SU-DHL-6 (cell line): ENCODE data around the gene CSNK2B.

Experiments used
- H2AFZ ChIP-seq: fragments of 200-600 bp; sonication (generic); 2 replicates; pipeline ENCODE4 v1.6.1; 2014; ENCODE audit warnings: low read depth, mild to moderate bottlenecking, moderate library complexity, mixed read lengths, antibody characterized with exemption, low read length; ENCODE audit not compliant: severe bottlenecking
- H3F3A ChIP-seq: fragments of 200-600 bp; shearing (Covaris generic); 2 replicates; pipeline ENCODE4 v1.6.0; 2016; ENCODE audit warnings: antibody characterized with exemption, mild to moderate bottlenecking; ENCODE audit not compliant: insufficient read depth
- H3K27ac ChIP-seq: fragments of 200-600 bp; sonication (generic); 2 replicates; pipeline ENCODE4 v1.5.1; 2016; ENCODE audit warnings: low read depth, mild to moderate bottlenecking, low read length, moderate library complexity, mixed read lengths
- H3K27me3 ChIP-seq: fragments of 200-600 bp; sonication (generic), shearing (Covaris generic); 2 replicates; pipeline ENCODE4 v1.6.0; 2014; ENCODE audit warnings: mild to moderate bottlenecking, low read length
- H3K36me3 ChIP-seq: fragments of 200-600 bp; sonication (generic); 2 replicates; pipeline ENCODE4 v1.6.1; 2014; ENCODE audit warnings: mild to moderate bottlenecking, low read length, mixed read lengths
- H3K4me2 ChIP-seq: fragments of 300-600, 200-600 bp; shearing (Covaris generic), sonication (generic); 2 replicates; pipeline ENCODE4 v1.6.0; 2014; ENCODE audit warnings: low read length, low read depth, mild to moderate bottlenecking; ENCODE audit not compliant: poor library complexity, severe bottlenecking
- H3K4me3 ChIP-seq: fragments of 200-600 bp; sonication (generic); 2 replicates; pipeline ENCODE4 v1.5.1; 2014; ENCODE audit warnings: antibody characterized with exemption, low read length, mild to moderate bottlenecking, mixed read lengths; ENCODE audit not compliant: insufficient read depth, poor library complexity, severe bottlenecking
- H3K79me2 ChIP-seq: fragments of 200-600 bp; sonication (generic); 2 replicates; pipeline ENCODE4 v1.6.1; 2014; ENCODE audit warnings: mild to moderate bottlenecking, low read length, moderate library complexity; ENCODE audit not compliant: insufficient read depth
- H3K9ac ChIP-seq: fragments of 200-600 bp; sonication (generic); 2 replicates; pipeline ENCODE4 v1.7.0; 2014; ENCODE audit warnings: mild to moderate bottlenecking, low read length
- H3K9me2 ChIP-seq: fragments of 200-600 bp; sonication (generic); replicated peaks from 2 replicates; pipeline ENCODE4 v1.6.1; 2014; ENCODE audit warnings: low read length; ENCODE audit not compliant: insufficient read depth
- H3K9me3 ChIP-seq: fragments of 200-600 bp; sonication (generic); 2 replicates; pipeline ENCODE4 v1.6.1; 2014; ENCODE audit warnings: low read length, mixed read lengths; ENCODE audit not compliant: insufficient read depth
- H4K20me1 ChIP-seq: fragments of 200-600 bp; sonication (generic); 2 replicates; pipeline ENCODE4 v1.6.1; 2014; ENCODE audit warnings: low read depth, mild to moderate bottlenecking, antibody characterized with exemption, low read length, moderate library complexity, mixed read lengths
- CTCF ChIP-seq: fragments of 200-600 bp; sonication (generic); IDR thresholded peaks from one replicate; pipeline ENCODE4 v1.5.1; 2017; ENCODE audit warnings: antibody characterized with exemption, mild to moderate bottlenecking, low read length, moderate library complexity; ENCODE audit not compliant: insufficient read depth, poor library complexity, severe bottlenecking
- EZH2phosphoT487 ChIP-seq: fragments of 200-600 bp; sonication (generic), shearing (Covaris generic); conservative IDR thresholded peaks from 2 replicates; pipeline ENCODE4 v1.6.1; 2018; ENCODE audit warnings: mild to moderate bottlenecking, antibody characterized with exemption, low read length, moderate library complexity, mixed read lengths

CSNK2B gene

GRCh38 chr6:31622684-31623091 is 43.2 kb upstream of the CSNK2B start:
- H3K27ac ChIP-seq: no peak overlapping the region

GRCh38 chr6:31624070-31624469 is 41.8 kb upstream of the CSNK2B start:
- H3K4me2 ChIP-seq: no peak overlapping the region
- H3K79me2 ChIP-seq: peaks cover 61% of the 10 kb centered on the region
- no peak for TF ChIP-seq CTCF
- no peak for TF ChIP-seq EZH2phosphoT487
- H3K9me3 ChIP-seq: no peaks in the 10 kb centered on the region
- no peak overlapping the region for H3K9ac ChIP-seq
- peaks cover 19% of the 10 kb centered on the region for H3F3A ChIP-seq
- H3K9me2 ChIP-seq: no peaks in the 10 kb centered on the region
- H3K27me3 ChIP-seq: no peaks in the 10 kb centered on the region
- peaks cover 67% of the 10 kb centered on the region for H3K36me3 ChIP-seq
- no peak overlapping the region for H2AFZ ChIP-seq
- H3K27ac ChIP-seq: no peak overlapping the region
- peaks cover 16% of the 10 kb centered on the region; the same call in 1 of the 2 replicates for H4K20me1 ChIP-seq
- no peak overlapping the region for H3K4me3 ChIP-seq

More at GRCh38 chr6:31622684-31623091, 43.2 kb upstream of the CSNK2B start:
- Histone ChIP-seq H3K4me3 (no peak overlapping the region), H4K20me1 (peaks cover 16% of the 10 kb centered on the region; the same call in 1 of the 2 replicates), H3F3A (peaks cover 25% of the 10 kb centered on the region), H3K4me2 (peak overlapping the region; percentile 84), H3K79me2 (peaks cover 61% of the 10 kb centered on the region), H3K36me3 (peaks cover 57% of the 10 kb centered on the region), H3K27me3 (no peaks in the 10 kb centered on the region), H2AFZ (no peak overlapping the region), H3K9me2 (no peaks in the 10 kb centered on the region), H3K9me3 (no peaks in the 10 kb centered on the region), H3K9ac (peak overlapping the region; percentile 83; the same call in 1 of the 2 replicates)
- no peak for TF ChIP-seq EZH2phosphoT487
- TF ChIP-seq CTCF: no peak

DNA sequence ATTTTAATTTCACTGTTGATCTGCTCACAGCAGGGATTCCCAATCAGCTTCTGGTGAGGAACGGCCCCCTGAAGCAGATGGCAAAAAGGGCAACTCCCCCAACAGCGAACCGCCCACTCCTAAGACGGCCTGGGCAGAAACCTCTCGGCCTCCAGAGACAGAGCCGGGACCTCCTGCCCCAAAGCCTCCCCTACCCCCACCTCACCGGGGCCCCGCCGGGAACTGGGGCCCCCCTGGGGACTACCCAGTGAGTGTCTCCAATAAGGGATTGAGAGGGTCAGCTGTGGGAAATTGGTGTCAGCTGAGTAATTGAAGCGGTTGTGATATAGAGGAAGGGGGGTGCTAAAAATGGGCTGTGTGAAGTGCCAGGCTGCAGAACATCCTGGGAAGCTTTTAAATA is 38.9 kb upstream of the CSNK2B start:
- no peak for TF ChIP-seq CTCF
- no peak for TF ChIP-seq EZH2phosphoT487
- Histone ChIP-seq H2AFZ (no peak overlapping the region), H3K9me2 (no peaks in the 10 kb centered on the region), H3K79me2 (peaks cover 48% of the 10 kb centered on the region), H3K27ac (no peak overlapping the region), H3K36me3 (peaks cover 75% of the 10 kb centered on the region), H4K20me1 (peaks cover 16% of the 10 kb centered on the region; the same call in 1 of the 2 replicates), H3F3A (peaks cover 7% of the 10 kb centered on the region; the same call in 1 of the 2 replicates), H3K9me3 (no peaks in the 10 kb centered on the region), H3K4me2 (no peak overlapping the region), H3K27me3 (no peaks in the 10 kb centered on the region), H3K4me3 (no peak overlapping the region), H3K9ac (no peak overlapping the region)
